Fibroblast of the conjunctiva (primary cell): ENCODE results near the gene CFAP90.
A peak's percentile ranks its signal among the peaks of the same experiment; 100 is the strongest.

Experiments used
- DNase-seq: peaks from one replicate; pipeline ENCODE4 v3.0.0-alpha.2; 2010; ENCODE audit warnings: low read depth

The CFAP90 gene, protein sequence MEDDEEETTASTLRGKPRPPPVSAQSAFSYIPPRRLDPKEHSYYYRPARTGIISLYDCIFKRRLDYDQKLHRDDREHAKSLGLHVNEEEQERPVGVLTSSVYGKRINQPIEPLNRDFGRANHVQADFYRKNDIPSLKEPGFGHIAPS

DNA sequence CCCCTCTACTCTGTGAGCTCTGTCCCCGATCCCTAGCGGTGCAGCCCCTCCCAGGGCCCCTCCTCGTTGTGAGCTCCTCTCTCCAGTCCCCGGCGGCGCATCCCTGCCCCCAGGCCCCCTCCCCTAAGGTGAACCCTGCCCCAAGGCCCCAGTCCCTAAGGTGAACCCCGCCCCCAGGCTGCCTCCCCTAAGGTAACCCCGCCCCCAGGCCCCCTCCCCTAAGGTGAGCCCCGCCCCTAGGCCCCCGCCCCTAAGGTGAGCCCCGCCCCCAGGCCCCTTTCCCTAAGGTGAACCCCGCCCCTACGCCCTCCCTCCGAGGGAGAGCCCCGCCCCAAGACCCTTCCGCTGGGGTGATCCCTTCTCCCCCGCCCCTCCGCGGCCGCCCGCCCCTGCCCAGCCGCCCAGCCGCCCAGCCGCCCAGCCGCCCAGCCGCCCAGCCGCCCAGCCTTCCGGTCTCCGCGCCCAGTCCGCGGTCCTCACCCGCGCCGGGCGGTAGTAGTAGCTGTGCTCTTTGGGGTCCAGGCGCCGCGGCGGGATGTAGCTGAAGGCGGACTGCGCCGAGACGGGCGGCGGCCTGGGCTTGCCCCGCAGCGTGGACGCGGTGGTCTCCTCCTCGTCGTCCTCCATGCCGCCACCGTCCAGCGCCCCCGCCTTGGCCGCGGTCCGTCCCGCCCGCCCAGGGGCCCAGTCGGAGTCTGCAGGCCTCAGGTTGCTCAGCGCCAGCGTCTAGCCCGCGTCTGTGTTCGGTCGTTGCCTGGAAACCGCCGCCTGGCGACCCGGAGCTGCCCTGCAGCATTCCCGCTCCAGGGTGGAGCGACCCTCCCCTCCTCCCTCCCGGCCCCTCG, at the start of gene CFAP90:
TSS of gene CFAP90 (minus strand) at position 739 of the 845 bp plus-strand sequence. CDS start at position 627, 112 bp downstream.
- no peak for DNase-seq

DNA sequence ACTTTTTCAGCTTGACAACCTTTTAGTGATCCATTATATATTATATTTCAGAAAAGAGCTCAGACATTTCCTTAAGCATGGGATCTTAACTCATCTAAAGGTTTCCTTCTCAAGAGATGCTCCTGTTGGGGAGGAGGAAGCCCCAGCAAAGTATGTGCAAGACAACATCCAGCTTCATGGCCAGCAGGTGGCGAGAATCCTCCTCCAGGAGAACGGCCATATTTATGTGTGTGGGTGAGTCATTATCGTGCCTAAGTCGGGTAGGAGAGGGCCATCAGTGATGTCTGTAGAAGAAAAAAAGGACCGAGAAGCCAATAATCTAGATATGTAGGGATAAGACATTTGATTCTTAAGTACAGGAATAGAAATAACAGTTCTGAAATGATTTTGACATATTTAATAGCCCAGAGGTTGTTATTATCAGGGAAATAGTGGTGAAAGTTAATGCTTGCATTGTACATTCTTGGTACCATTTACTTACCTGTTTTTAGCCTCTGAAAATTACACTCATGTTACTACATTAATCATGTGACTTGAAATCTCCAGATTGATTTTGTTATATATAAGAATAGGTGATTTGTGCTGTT, 46.2 kb upstream of the CFAP90 start:
- peak; percentile 30 for DNase-seq

GRCh38 chr5:7894860-7895259, 43.9 kb upstream of the CFAP90 start:
- DNase-seq: no peak

- no peak for DNase-seq
Observed at GRCh38 chr5:7894439-7894838, 43.5 kb upstream of the CFAP90 start.

GRCh38 chr5:7888901-7889300, 38.0 kb upstream of the CFAP90 start:
- DNase-seq: no peak

GRCh38 chr5:7886849-7887475, 36.0 kb upstream of the CFAP90 start:
- DNase-seq: peak; percentile 33

DNA sequence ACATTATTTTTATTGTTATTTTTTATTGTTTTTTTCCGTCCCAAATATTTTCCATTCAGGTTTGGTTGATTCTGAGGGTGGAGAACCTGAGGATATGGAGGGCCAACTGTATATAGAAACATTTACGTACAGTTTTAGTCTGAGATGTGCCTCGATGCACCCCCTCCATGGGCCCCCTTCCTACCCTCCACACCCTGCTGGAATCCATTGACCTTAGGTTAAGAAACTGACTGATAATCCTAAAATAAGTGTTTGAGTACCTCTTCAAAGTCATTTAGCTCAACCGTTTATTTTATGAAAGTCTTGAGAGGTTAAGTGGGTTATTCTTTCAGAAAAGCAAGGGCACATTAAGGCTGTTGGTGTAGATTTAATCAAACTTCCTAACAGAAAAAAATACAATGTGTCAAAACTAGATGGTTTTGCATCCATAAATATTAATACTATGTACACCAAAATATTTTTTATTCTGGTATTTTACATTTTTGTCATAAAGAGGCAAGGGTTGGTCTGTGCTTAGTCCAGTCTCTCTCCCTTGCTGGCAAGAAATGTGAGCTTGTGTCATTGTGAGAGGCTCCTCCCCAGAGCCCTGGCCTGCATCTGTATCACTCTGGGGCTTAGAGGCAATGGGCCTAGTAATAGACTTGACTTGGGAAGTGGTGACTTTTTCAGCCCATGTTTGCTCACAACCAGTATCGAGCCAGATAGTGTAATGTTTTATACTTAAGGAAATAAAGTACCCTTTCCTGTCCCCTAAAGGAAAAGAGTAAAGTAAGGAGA, 33.7 kb upstream of the CFAP90 start:
- no peak for DNase-seq

GRCh38 chr5:7882926-7883325, 32.0 kb upstream of the CFAP90 start:
- DNase-seq: no peak

DNA sequence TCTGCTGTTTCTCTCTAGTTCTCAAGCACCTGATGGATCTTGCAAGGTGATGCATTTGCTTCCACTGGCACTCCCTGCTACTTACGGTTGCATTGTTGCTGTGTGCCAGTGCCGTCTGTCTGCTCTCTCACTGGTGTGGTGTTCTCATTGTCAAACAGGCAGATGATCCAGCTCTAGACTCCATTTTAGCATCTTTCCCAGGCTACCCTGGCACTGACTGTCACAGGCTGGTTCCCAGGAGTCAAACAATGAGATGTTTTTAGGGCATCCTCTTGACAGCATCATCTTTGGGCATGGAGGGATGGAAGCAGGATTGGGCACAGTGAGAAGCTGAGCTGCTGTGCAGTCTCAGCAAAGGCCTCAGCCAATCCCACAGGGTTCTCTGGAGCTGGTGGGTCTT, 30.9 kb upstream of the CFAP90 start:
- DNase-seq: no peak

- no peak for DNase-seq
Observed at GRCh38 chr5:7881091-7881490, 30.2 kb upstream of the CFAP90 start.

GRCh38 chr5:7878381-7878873, 27.5 kb upstream of the CFAP90 start:
- no peak for DNase-seq

DNA sequence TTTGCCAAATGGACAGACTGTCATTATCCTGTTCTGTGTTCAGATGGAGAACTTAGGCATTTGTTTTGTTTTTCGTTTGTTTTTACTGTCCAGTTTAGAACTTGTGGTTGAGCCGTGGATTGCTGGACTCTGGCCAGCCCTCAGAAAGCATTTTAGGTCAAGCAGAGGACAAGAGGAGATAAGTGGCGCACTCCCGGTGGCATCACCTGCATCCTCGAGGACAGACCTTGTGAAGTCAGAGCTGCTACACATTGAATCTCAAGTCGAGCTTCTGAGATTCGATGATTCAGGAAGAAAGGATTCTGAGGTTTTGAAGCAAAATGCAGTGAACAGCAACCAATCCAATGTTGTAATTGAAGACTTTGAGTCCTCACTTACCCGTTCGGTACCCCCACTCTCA, 26.9 kb upstream of the CFAP90 start:
- DNase-seq: no peak

DNA sequence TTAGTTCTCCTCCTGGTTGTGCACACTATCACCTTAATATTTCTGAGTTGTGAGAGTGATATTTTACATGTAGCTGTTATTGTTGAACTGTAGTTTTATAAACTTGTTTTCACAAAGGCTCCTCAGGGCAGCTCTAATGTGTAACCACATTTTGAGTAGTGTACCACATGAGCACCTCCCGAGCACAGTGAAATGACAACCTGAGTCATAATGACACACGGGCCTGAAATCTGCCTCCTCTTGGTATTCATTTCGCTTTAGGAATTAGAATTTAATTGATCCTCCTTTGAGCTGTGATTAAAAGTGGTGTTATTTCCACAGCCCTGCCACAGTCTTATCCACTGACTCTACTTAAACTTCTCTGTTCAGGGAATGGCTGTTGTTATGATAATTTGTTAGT, 25.9 kb upstream of the CFAP90 start:
- DNase-seq: no peak

- no peak for DNase-seq
Observed at GRCh38 chr5:7875151-7875550, 24.2 kb upstream of the CFAP90 start.

- DNase-seq: no peak
Observed at GRCh38 chr5:7874639-7875038, 23.7 kb upstream of the CFAP90 start.

DNA sequence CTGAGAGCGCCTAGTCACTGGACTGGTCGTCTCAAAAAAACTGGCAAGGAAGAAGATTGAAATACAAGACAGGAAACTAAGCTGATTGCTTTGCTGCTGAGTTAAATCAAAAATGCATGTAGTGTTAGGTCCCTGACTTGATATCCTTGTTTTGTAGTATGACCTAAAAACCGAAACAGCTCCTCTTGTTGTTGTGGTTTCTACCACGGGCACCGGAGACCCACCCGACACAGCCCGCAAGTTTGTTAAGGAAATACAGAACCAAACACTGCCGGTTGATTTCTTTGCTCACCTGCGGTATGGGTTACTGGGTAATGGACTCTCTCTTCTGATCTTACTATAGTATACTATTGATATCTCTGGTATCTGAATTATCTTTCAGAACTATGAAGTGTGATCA, 22.3 kb upstream of the CFAP90 start:
- DNase-seq: no peak

GRCh38 chr5:7872517-7873130, 21.7 kb upstream of the CFAP90 start:
- DNase-seq: no peak

- no peak for DNase-seq
Observed at GRCh38 chr5:7871653-7872052, 20.7 kb upstream of the CFAP90 start.

GRCh38 chr5:7869474-7870136, 18.7 kb upstream of the CFAP90 start:
- DNase-seq: no peak

GRCh38 chr5:7868773-7869473, 18.0 kb upstream of the CFAP90 start, which contains the start of the genes FASTKD3 and MTRR:
Gene FASTKD3, minus strand, starts transcription at chr5:7869031. Its CDS starts 948 bp downstream, at chr5:7868083.
Gene MTRR, plus strand, starts transcription at chr5:7869148. Its CDS starts 1,647 bp downstream, at chr5:7870795.
- DNase-seq: peak; percentile 80
